OCI-LY3 (cell line): ENCODE data around the gene TBC1D8.
"Not testable (repeated sequence)": the region's sequence is repeated elsewhere in the genome, so short reads cannot be mapped to it uniquely, and the experiment has no call there.

Experiments
- H2AFZ ChIP-seq: fragments of 200-600, 300-600 bp; shearing (Covaris generic); 2 replicates; pipeline ENCODE4 v1.6.0; 2014; ENCODE audit warnings: antibody characterized with exemption, low read depth, low read length
- H3K27ac ChIP-seq: fragments of 200-600, 300-600 bp; sonication (generic); 2 replicates; pipeline ENCODE4 v1.5.1; 2014; ENCODE audit warnings: mild to moderate bottlenecking, low read length, moderate library complexity, mixed read lengths
- H3K27me3 ChIP-seq: fragments of 200-600, 300-600 bp; sonication (generic); 2 replicates; pipeline ENCODE4 v1.6.1; 2014; ENCODE audit warnings: low read depth, low read length, mixed read lengths
- H3K36me3 ChIP-seq: fragments of 200-600, 300-600 bp; sonication (generic); replicated peaks from 2 replicates; pipeline ENCODE3; 2014; ENCODE audit warnings: low read depth, low read length, mixed read lengths
- H3K4me1 ChIP-seq: fragments of 300-600, 200-600 bp; sonication (generic); 2 replicates; pipeline ENCODE4 v1.6.1; 2014; ENCODE audit warnings: low read length, mixed read lengths
- H3K4me2 ChIP-seq: fragments of 200-600, 300-600 bp; sonication (generic); 2 replicates; pipeline ENCODE4 v1.6.1; 2014; ENCODE audit warnings: low read length, mixed read lengths
- H3K4me3 ChIP-seq: fragments of 300-600, 200-600 bp; sonication (generic); 2 replicates; pipeline ENCODE4 v1.5.1; 2014; ENCODE audit warnings: antibody characterized with exemption, mild to moderate bottlenecking, low read length, moderate library complexity
- H3K79me2 ChIP-seq: fragments of 300-600, 200-600 bp; shearing (Covaris generic); 2 replicates; pipeline ENCODE4 v1.6.1; 2014; ENCODE audit warnings: mild to moderate bottlenecking, low read length, mixed read lengths
- H3K9ac ChIP-seq: fragments of 300-600, 200-600 bp; shearing (Covaris generic); 2 replicates; pipeline ENCODE4 v1.6.0; 2014; ENCODE audit warnings: mild to moderate bottlenecking, low read length, moderate library complexity
- H3K9me3 ChIP-seq: fragments of 200-600, 300-600 bp; shearing (Covaris generic); 2 replicates; pipeline ENCODE4 v1.6.1; 2014; ENCODE audit warnings: low read length, mixed read lengths; ENCODE audit not compliant: insufficient read depth
- H4K20me1 ChIP-seq: fragments of 200-600, 300-600 bp; sonication (generic); 2 replicates; pipeline ENCODE4 v1.6.1; 2016; ENCODE audit warnings: low read length, mixed read lengths; ENCODE audit not compliant: insufficient read depth
- EZH2phosphoT487 ChIP-seq: fragments of 200-600 bp; shearing (Covaris generic); IDR thresholded peaks from 2 replicates; pipeline ENCODE4 v1.6.1; 2018; ENCODE audit warnings: antibody characterized with exemption, mixed run types, low read depth
- TF ChIP-seq, protein P1 (sequence below): fragments of 200-600, 300-600 bp; sonication (generic); IDR thresholded peaks from 2 replicates; pipeline ENCODE4 v1.5.1; 2014; ENCODE audit warnings: antibody characterized with exemption, low read length, low read depth

The TBC1D8 gene

DNA sequence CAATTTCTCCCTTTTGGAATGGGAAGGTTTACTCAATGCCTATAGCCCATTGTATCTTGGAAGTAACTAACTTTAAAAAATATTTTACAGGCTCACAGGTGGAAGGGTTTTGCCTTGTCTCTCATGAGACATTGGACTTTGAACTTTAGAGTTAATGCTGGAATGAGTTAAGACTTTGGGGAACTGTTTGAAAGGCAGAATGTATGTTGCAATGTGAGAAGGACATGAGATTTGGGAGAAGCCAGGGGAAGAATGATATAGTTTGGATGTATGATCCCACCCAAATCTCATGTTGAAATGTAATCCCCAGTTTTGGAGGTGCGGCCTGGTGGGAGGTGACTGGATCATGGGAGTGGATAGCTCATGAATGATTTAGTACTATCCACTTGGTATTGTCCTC lies 17.5 kb upstream of the TBC1D8 start:
- H3K27me3 ChIP-seq, result no peaks in the 10 kb centered on the region
- H4K20me1 ChIP-seq, result no peaks in the 10 kb centered on the region
- H3K27ac ChIP-seq, result no peak overlapping the region
- H3K9ac ChIP-seq, result no peak overlapping the region
- H3K36me3 ChIP-seq, result no peaks in the 10 kb centered on the region
- H2AFZ ChIP-seq, result no peak overlapping the region
- H3K79me2 ChIP-seq, result no peaks in the 10 kb centered on the region
- peaks cover 11% of the 10 kb centered on the region; the same call in 1 of the 2 replicates for H3K4me1 ChIP-seq
- no peak overlapping the region for H3K4me3 ChIP-seq
- no peak overlapping the region for H3K4me2 ChIP-seq
- no peaks in the 10 kb centered on the region; the same call in 1 of the 2 replicates for H3K9me3 ChIP-seq
- TF ChIP-seq EZH2phosphoT487, result no peak
- TF ChIP-seq, protein P1, sequence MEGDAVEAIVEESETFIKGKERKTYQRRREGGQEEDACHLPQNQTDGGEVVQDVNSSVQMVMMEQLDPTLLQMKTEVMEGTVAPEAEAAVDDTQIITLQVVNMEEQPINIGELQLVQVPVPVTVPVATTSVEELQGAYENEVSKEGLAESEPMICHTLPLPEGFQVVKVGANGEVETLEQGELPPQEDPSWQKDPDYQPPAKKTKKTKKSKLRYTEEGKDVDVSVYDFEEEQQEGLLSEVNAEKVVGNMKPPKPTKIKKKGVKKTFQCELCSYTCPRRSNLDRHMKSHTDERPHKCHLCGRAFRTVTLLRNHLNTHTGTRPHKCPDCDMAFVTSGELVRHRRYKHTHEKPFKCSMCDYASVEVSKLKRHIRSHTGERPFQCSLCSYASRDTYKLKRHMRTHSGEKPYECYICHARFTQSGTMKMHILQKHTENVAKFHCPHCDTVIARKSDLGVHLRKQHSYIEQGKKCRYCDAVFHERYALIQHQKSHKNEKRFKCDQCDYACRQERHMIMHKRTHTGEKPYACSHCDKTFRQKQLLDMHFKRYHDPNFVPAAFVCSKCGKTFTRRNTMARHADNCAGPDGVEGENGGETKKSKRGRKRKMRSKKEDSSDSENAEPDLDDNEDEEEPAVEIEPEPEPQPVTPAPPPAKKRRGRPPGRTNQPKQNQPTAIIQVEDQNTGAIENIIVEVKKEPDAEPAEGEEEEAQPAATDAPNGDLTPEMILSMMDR, result no peak

GRCh38 chr2:101167532-101167931 lies 16.4 kb upstream of the TBC1D8 start:
- not testable (repeated sequence) for H3K9me3 ChIP-seq, H3K4me2 ChIP-seq, H3K36me3 ChIP-seq

DNA sequence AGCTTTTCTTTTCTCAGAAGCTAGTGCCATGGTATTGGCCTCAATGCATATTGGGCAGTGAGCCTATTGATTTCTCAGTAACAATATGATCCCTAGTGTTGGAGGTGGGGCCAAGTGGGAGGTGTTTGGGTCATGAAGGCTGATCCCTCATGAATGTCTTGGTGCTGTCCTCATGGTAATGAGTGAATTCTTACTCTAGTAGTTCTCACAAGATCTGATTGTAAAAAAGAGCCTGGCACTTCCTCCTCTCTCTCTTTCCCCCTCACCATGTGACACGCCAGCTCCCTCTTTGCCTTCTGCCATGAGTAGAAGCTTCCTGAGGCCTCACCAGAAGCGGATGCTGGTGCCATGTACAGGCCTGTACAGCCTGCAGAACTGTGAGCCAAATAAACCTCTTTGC lies 12.8 kb upstream of the TBC1D8 start:
- H3K9ac ChIP-seq, result no peak overlapping the region
- H3K79me2 ChIP-seq, result no peaks in the 10 kb centered on the region
- no peak overlapping the region for H3K4me3 ChIP-seq
- no peak overlapping the region for H2AFZ ChIP-seq
- H3K36me3 ChIP-seq, result no peaks in the 10 kb centered on the region
- no peaks in the 10 kb centered on the region for H4K20me1 ChIP-seq
- H3K9me3 ChIP-seq, result no peaks in the 10 kb centered on the region
- TF ChIP-seq EZH2phosphoT487, result no peak
- TF ChIP-seq, protein P1, result no peak
- H3K4me2 ChIP-seq, result no peak overlapping the region
- H3K27ac ChIP-seq, result no peak overlapping the region
- no peaks in the 10 kb centered on the region for H3K27me3 ChIP-seq
- H3K4me1 ChIP-seq, result peaks cover 11% of the 10 kb centered on the region; the same call in 1 of the 2 replicates

More at GRCh38 chr2:101167532-101167931, 16.4 kb upstream of the TBC1D8 start:
- H3K27me3 ChIP-seq, H3K79me2 ChIP-seq, H3K9ac ChIP-seq, H3K27ac ChIP-seq, H4K20me1 ChIP-seq, H2AFZ ChIP-seq, H3K4me3 ChIP-seq: not testable (repeated sequence)
- H3K4me1 ChIP-seq, result peaks cover 11% of the 10 kb centered on the region; the same call in 1 of the 2 replicates

GRCh38 chr2:101162561-101163330 lies 11.6 kb upstream of the TBC1D8 start:
- Histone ChIP-seq H3K4me3 (no peak overlapping the region), H3K79me2 (no peaks in the 10 kb centered on the region), H2AFZ (no peak overlapping the region), H3K4me2 (no peak overlapping the region), H3K27ac (no peak overlapping the region), H3K36me3 (no peaks in the 10 kb centered on the region), H4K20me1 (no peaks in the 10 kb centered on the region), H3K4me1 (peaks cover 8% of the 10 kb centered on the region; the same call in 1 of the 2 replicates), H3K27me3 (no peaks in the 10 kb centered on the region), H3K9me3 (no peaks in the 10 kb centered on the region), H3K9ac (no peak overlapping the region)
- TF ChIP-seq EZH2phosphoT487, result no peak
- TF ChIP-seq, protein P1, result no peak
